Adrenal gland (tissue), 5 donors: ENCODE measurements around the gene GCSAM.

Source experiments
- CTCF ChIP-seq, 6 experiments: fragments of 450-650 bp in 4 of 6; fragments of 200-600 bp in 2 of 6; sonication (generic) in 1 of 6; IDR thresholded peaks; 1 replicate in 5 of 6; 2 replicates in 1 of 6; pipeline versions ENCODE4 v1.5.1 to v1.8.0; 2016 to 2021; ENCODE audit warnings: antibody characterized with exemption in 6 of 6, mild to moderate bottlenecking in 2 of 6, moderate library complexity in 1 of 6
- POLR2A ChIP-seq, 2 donors: fragments of 450-650 bp; IDR thresholded peaks; one replicate each; pipeline ENCODE4 v1.6.1; 2017; ENCODE audit warnings: antibody characterized with exemption in 2 of 2, mild to moderate bottlenecking in 2 of 2, moderate library complexity in 1 of 2
- donor health status: DM: no; HTN: no; CAD: no.

GRCh38 chr3:112084980-112085705 is 47.9 kb downstream of the GCSAM start:
- TF ChIP-seq CTCF (IDR thresholded peaks at IDR 0.05) (no peak), POLR2A (IDR thresholded peaks at IDR 0.05) (no peak)
